ENCODE measurements around the gene FCRL3.

Gene FCRL3

DNA sequence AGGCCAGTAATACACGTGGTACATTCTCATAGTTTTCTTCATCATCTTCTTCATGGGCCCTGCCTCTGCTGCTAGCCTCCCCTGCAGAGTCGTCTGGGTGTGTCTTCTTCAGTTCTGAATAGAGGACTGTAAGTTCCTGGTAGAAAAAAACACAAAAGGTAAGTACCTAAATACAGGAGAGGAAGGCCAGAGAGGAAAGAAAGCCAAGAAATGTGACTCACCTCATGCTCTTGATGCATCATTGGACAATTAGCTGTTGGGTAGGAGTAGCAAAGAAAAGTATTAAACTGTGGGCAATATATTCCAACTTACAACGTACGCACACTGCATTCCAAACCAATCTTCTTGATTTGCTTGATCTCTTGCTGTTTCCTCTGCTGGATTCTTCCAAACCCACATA, 21.8 kb downstream of the FCRL3 start:
- no peak for DNase-seq (ENCODE audit: low spot score)

DNA sequence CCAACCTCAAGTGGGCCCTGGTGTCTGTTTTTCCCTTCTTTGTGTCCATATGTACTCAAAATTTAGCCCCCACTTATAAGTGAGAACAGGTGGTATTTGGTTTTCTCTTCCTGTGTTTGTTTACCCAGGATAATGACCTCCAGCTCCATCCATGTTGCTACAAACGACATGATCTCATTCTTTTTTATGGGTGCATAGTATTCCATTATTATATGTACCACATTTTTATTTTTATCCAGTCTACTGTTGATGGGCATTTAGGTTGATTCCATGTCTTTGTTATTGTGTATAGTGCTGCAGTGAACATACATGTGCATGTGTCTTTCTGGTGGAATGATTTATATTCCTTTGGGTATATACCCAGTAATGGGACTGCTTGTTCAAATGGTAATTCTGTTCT, 27.6 kb downstream of the FCRL3 start:
- DNase-seq (ENCODE audit: low spot score): no peak

DNA sequence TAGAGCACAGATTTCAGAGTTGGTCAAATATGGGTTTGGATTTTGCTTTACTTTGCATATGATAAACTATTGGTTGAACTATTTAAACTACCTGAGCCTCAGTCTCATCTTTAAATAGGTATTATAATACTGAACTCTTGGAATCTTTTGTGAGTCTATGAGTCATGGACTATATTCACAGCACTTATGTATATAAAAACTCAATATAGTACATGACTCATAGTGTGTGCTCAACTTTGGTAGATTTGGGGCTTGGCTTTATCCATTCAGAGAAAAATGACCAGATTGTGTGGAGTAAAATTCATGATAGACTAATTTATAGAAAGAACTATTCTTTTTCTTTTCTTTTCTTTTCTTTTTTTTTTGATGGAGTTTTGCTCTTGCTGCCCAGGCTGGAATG, 28.7 kb downstream of the FCRL3 start:
- DNase-seq (ENCODE audit: low spot score): no peak

DNA sequence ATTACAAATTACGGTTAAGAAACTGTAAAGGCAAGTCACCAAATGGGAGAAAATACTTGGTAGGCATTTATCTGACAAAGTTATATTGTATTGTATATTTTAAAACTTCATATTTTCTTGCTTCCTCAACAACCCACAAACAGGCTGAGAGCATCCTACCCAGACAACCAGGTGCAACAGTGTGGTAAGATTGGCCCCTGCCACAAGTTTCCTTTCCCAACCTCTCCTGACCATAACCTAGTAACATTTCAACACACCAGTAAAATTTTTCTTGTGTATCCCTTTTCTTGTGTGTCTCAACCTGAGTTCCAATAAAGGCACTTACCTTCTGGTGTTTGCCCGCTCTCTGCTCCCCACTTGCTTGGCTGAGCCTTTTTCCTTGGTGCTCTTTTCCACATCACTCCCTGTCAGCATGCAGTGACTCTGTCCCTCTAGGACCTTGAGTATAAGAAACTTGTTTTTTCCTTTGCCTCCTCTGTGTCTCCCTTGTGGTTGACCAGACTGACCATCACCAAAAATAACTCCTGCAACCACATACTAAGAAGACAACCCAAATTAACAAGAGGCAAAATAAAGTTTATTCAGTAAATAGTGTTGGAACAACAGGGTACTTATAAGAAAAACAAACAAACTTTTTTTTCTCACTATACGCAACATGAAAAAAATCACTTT, 40.9 kb downstream of the FCRL3 start:
- DNase-seq (ENCODE audit: low spot score): no peak

DNA sequence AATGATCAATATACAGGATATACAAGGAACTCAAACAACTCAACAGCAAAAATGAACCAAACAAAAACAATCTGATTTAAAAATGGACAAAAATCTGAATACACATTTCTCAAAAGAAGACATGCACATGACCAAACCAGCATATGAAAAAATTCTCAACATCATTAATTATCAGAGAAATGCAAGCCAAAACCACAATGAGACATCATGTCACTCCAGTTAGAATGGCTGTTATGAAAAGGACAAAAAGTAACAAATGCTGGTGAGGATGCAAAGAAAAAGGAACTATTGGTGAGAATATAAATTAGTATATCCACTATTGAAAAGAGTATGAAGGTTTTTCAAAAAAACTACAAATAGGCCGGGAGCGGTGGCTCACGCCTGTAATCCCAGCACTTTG, 42.0 kb downstream of the FCRL3 start:
- DNase-seq (ENCODE audit: low spot score): no peak

DNA sequence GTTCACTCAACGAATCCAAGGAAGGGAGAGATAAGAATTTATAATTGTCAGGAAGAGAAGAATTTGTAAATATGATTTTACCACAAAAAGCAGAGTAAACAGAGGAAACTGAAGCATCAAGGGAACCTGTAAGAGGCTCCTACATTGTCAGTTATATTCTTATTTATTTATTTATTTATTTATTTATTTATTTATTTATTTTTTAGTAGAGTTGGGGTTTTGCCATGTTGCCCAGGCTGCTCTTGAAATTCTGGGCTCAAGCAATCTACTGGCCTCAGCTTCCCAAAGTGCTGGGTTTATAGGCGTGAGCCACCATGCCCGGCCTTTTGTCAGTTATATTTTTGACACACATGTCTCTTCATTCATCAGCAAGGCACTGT, 47.1 kb downstream of the FCRL3 start:
- no peak for DNase-seq (ENCODE audit: low spot score)

DNA sequence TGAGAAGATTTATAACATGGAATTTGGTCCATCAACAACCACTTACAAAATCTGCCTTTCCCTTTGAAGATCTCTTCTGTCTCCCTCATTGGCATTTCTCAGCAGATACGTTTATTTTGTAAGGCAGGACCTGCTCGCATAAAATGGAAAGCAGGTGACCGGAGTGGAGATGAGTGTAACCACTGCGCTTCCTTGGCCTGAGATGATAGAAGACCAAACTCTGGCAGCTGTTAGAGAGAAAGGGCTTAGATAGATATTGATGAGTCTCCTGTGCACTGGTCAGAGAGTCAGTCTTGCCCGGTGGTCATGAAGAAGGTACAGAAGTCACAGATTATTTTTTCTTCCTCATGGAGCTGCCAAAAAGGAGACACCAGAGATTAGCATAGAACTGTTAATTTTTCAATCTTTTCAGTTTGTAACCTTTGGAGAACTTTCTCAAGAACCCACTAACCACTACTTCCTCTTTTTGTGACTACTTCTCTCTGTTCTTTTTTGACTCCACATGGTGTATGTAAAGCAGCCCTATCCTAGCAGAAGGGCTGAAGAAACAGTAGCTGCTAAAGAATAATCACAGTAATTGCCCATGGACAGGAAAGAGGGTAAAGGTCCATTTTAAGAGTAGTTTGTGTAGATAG, 47.6 kb downstream of the FCRL3 start:
- no peak for DNase-seq (ENCODE audit: low spot score)

DNA sequence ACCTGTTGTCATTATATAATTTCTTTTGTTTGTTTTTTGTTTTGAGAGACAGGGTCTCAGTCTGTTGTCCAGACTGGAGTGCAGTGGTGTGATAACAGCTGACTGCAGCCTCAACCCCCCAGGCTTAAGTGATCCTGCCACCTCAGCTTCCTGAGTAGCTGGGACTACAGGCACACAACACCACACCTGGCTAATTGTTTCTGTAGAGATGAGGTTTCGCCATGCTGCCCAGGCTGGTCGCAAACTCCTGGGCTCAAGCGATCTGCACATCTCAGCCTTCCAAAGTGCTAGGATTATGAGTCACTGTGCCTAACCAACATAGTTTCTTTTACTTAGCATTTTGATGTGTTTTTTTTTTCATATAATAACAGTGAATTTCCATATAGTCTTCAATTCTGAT, 52.3 kb downstream of the FCRL3 start:
- no peak for DNase-seq (ENCODE audit: low spot score)

DNA sequence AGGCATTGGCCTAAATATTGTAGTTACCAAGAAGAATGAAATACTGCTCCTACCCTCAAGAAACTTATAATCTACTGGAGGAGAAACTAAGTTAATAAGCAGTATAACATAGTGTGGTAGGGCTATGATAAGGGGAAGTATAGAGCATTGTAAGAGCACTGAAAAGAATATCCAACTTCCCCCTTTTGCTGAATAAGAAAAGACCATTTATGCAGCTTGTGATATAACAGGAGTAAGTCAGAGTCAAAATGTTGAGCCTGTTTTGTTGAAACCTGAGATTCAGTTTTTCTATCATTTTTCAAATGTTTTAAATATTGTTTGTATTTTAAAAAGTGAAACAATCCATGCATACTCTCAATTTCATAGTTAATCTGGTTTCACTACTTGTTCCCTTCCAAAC, 54.4 kb downstream of the FCRL3 start:
- no peak for DNase-seq (ENCODE audit: low spot score)

DNA sequence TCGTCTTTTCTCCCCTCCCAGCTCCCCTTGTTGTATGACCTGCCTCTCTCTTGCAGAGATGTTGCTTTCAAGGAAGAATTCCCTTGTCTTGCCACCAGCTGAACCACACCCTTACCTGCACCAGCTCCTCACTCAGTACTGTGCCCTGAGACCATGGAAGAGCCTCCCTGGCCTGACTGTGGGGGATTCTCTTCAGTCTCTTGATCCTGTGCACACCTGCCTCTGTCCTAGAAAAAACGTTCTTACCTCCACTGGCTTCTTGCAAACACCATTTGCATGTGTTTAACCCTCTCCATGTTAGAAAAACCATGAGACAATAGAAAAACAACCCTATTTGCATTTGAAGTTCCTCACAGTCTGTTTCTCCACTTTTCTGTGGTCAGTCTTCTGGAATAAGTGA, 59.4 kb downstream of the FCRL3 start:
- DNase-seq (ENCODE audit: low spot score): no peak

DNA sequence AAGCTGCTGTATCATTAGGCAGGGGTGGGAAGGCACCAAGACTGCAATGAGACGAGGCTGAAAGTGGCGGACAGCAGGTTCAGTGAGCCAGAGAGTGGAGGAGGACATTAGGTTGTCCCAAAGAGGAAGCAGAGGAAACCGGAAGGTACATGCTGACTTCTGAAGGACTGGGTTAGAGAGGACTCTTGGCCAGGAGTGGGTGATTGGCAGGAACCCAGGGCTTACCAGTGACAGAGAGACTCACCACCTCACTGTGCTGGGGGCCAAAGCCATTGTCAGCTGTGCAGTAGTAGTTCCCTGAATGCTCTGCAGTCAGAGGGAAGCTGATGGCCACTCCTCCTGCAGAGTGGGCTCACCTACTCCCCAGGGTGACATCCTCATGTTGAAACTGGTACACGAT, 60.8 kb downstream of the FCRL3 start:
- no peak for DNase-seq (ENCODE audit: low spot score)

DNA sequence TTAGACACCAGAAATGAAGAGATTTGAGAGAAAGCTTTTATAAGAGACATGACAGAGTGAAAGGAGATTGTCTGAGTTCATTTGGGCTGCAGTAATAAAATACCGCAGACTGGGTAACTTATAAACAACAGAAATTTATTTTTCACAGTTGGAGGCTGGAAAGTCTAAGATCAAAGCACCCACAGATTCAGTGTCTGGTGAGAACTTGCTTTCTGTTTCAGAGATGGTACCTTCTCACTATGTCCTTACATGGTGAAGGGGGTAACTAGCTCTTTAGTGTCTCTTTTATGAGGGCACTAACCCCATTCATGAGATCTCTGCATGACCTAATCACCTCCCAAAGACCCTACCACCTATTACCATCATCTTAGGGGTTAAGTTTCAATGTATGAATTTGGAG, 71.8 kb downstream of the FCRL3 start:
- DNase-seq (ENCODE audit: low spot score): no peak

All from AG20443 (cell line).